Endothelial cell of umbilical vein (primary cell): ENCODE data around the gene FAM131B. TPM values are rescaled to one million over a fixed set of nuclear protein-coding genes. Genes with fewer than 3 reads are reported as not detected.

Experiments used
- BruUV-seq: library from RNA; stranded (reverse); fragments of 400-500 nt; replicated peaks from 2 replicates; lab custom pipeline; 2021; lab: Mats Ljungman, UMichigan
- CTCF ChIA-PET: fragments of 300-600, 350-600 bp; sonication (Branson Sonifier 250); formaldehyde crosslinking; loops from one replicate; lab custom pipeline; 2021; ENCODE audit warnings: antibody characterized with exemption, inconsistent platforms; lab: Charles Lee
- POLR2A ChIA-PET: fragments of 300-600, 350-600 bp; sonication (Branson Sonifier 250); formaldehyde crosslinking; loops from one replicate; lab custom pipeline; 2021; ENCODE audit warnings: antibody characterized with exemption, inconsistent platforms; lab: Charles Lee
- DNase-seq: peaks from one replicate; pipeline ENCODE4 v3.0.0-alpha.2; 2011; ENCODE audit warnings: low read depth, low spot score
- FAIRE-seq: peaks from 2 replicates; lab custom pipeline; 2011; peaks lifted over from hg19 to GRCh38; lab: Jason Lieb, UNC
- H2AFZ ChIP-seq: 2 replicates; pipeline ENCODE4 v1.6.0; 2012; ENCODE audit warnings: low read depth, low read length, control low read depth, inconsistent platforms
- H3K27ac ChIP-seq: 2 replicates; pipeline ENCODE4 v1.5.1; 2011; ENCODE audit warnings: low read depth, mild to moderate bottlenecking, control low read depth, low read length, moderate library complexity; ENCODE audit not compliant: insufficient read depth
- H3K27me3 ChIP-seq, 2 experiments: 2 replicates each; pipeline versions ENCODE4 v1.6.0 to v1.6.1; 2011; ENCODE audit warnings: low read length in 2 of 2, mixed read lengths in 1 of 2; ENCODE audit not compliant: control insufficient read depth in 2 of 2, insufficient read depth in 2 of 2
- H3K36me3 ChIP-seq, 2 experiments: 2 replicates in 1 of 2; 3 replicates in 1 of 2; pipeline ENCODE4 v1.5.1; 2011; ENCODE audit warnings: low read length in 2 of 2, mild to moderate bottlenecking in 1 of 2, moderate library complexity in 1 of 2; ENCODE audit not compliant: control insufficient read depth in 2 of 2, insufficient read depth in 2 of 2; ENCODE audit errors: extremely low read depth in 1 of 2
- H3K4me1 ChIP-seq: 3 replicates; pipeline ENCODE4 v1.5.1; 2011; ENCODE audit warnings: mild to moderate bottlenecking, low read length; ENCODE audit not compliant: control insufficient read depth, insufficient read depth; ENCODE audit errors: extremely low read depth
- H3K4me2 ChIP-seq: 2 replicates; pipeline ENCODE4 v1.6.1; 2011; ENCODE audit warnings: low read length, control low read depth, mixed read lengths; ENCODE audit not compliant: insufficient read depth
- H3K4me3 ChIP-seq, 3 experiments: fragments of 200-600 bp in 1 of 3; sonication (generic), shearing (Covaris generic) in 1 of 3; replicated peaks in 1 of 3; 2 replicates each; pipeline ENCODE4 v1.5.1; 2011 to 2016; ENCODE audit warnings: control low read depth in 3 of 3, low read length in 3 of 3, mild to moderate bottlenecking in 2 of 3, inconsistent platforms in 1 of 3, low read depth in 1 of 3, moderate library complexity in 1 of 3; ENCODE audit not compliant: insufficient read depth in 1 of 3
- H3K79me2 ChIP-seq: 2 replicates; pipeline ENCODE4 v1.6.0; 2012; ENCODE audit warnings: low read length, inconsistent platforms; ENCODE audit not compliant: control insufficient read depth, insufficient read depth
- H3K9ac ChIP-seq: replicated peaks from 2 replicates; pipeline ENCODE3; 2011; ENCODE audit warnings: low read length, control low read depth; ENCODE audit not compliant: insufficient read depth; ENCODE audit errors: extremely low read depth
- H3K9me1 ChIP-seq: replicated peaks from 3 replicates; pipeline ENCODE4 v1.6.0; 2011; ENCODE audit warnings: mild to moderate bottlenecking, low read length; ENCODE audit not compliant: control insufficient read depth, insufficient read depth; ENCODE audit errors: extremely low read depth
- H3K9me3 ChIP-seq: replicated peaks from 2 replicates; pipeline ENCODE4 v1.5.1; 2012; ENCODE audit warnings: low read length, inconsistent platforms; ENCODE audit not compliant: control insufficient read depth, insufficient read depth
- H4K20me1 ChIP-seq: replicated peaks from 2 replicates; pipeline ENCODE3; 2011; ENCODE audit warnings: mild to moderate bottlenecking, low read length; ENCODE audit not compliant: control insufficient read depth, insufficient read depth; ENCODE audit errors: extremely low read depth
- FOS ChIP-seq: IDR thresholded peaks from 2 replicates; pipeline ENCODE4 v1.6.1; 2011; ENCODE audit warnings: mild to moderate bottlenecking, low read length, moderate library complexity, borderline replicate concordance; ENCODE audit not compliant: insufficient read depth
- GATA2 ChIP-seq: IDR thresholded peaks from 2 replicates; pipeline ENCODE4 v1.7.0; 2011; ENCODE audit warnings: low read depth, mild to moderate bottlenecking, moderate library complexity, mixed read lengths, low read length; ENCODE audit not compliant: insufficient read length, insufficient read depth
- JUN ChIP-seq: IDR thresholded peaks from 2 replicates; pipeline ENCODE4 v1.6.1; 2011; ENCODE audit warnings: borderline replicate concordance, low read depth; ENCODE audit not compliant: insufficient read length, insufficient read depth
- MAX ChIP-seq: IDR thresholded peaks from 2 replicates; pipeline ENCODE4 v1.6.1; 2011; ENCODE audit not compliant: insufficient read depth, insufficient read length
- MYC ChIP-seq: IDR thresholded peaks from one replicate; pipeline ENCODE4 v1.6.1; 2011; ENCODE audit warnings: mild to moderate bottlenecking, low read depth, low read length
- POLR2A ChIP-seq: IDR thresholded peaks from 2 replicates; pipeline ENCODE4 v1.6.1; 2012; ENCODE audit warnings: low read depth, mild to moderate bottlenecking, control low read depth, low read length
- POLR2AphosphoS5 ChIP-seq: IDR thresholded peaks from 2 replicates; pipeline ENCODE4 v1.6.1; 2012; ENCODE audit warnings: low read depth, mild to moderate bottlenecking, control low read depth, low read length, moderate library complexity; ENCODE audit not compliant: insufficient read depth
- dilution Hi-C: fragments of 300-500 bp; cut with MboI; formaldehyde crosslinking; loops from one replicate; pipeline ENCODE4 v1.15.0; 2019; ENCODE audit warnings: low sequenced_read_pairs; ENCODE audit not compliant: extremely low pct_ligation_motif_present
- intact Hi-C: fragments of 100-400 bp; cut with micrococcal nuclease; formaldehyde crosslinking; loops from one replicate; pipeline ENCODE4 v1.10.0; 2022
- polyA plus RNA-seq, 4 experiments: library from polyadenylated mRNA; depleted of rRNA in 3 of 4; stranded (reverse) in 3 of 4; unstranded in 1 of 4; fragments of >200 nt; gene quantifications; 2 replicates each; pipeline versions ENCODE4 v1.2.1 to v1.2.3, GENCODE V29; 2011 to 2012; ENCODE audit warnings: missing spikeins in 1 of 4
- total RNA-seq: library from RNA; stranded (reverse); gene quantifications from 2 replicates; pipeline ENCODE4 v1.2.3, GENCODE V29; 2021
- TF ChIP-seq, protein P1 (sequence below), 2 donors: IDR thresholded peaks; 1 replicate in 1 of 2; 2 replicates in 1 of 2; pipeline ENCODE4 v1.5.1; 2011; ENCODE audit warnings: low read length in 2 of 2, mild to moderate bottlenecking in 2 of 2, moderate library complexity in 2 of 2, control low read depth in 1 of 2, inconsistent platforms in 1 of 2, low read depth in 1 of 2; ENCODE audit not compliant: insufficient read depth in 1 of 2; ENCODE audit errors: extremely low read depth in 1 of 2

The FAM131B gene
- total and polyA plus RNA-seq, 2 donors (not counting 3 experiments of a cell fraction or from before 2014, with no cell fraction given): 1.6 to 1.8 TPM

DNA sequence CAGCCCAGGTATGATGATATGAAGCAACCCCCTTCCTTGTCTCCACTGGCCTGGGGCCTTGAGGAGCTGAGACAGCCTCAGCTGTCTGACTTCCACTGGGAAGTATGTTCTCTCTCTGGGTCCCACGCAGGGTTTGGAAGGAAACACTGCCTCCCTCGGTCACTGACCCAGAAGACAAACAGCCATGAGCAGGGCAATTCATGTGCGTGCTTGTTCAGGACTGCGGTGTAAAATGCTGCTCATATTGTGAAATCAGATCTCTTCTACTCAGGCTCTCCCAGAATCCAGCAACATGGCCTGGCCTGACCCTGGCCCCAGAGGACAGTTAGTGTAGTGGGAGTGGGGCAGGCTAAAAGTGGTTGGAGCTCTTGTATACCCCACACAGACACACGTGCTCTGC lies 43.9 kb downstream of the FAM131B start:
- H3K27ac ChIP-seq: no peak overlapping the region
- H3K4me1 ChIP-seq: no peaks in the 10 kb centered on the region
- no peak overlapping the region for H3K9ac ChIP-seq
- dilution Hi-C loops: no loop called here
- no peak for FAIRE-seq
- ChIA-PET CTCF (interaction anchor here (2.2 kb wide), 1 partner anchor 19 kb away, joined by 6 read pairs; no protein-coding TSS in a partner anchor), POLR2A (no interaction called here)
- H3K36me3 ChIP-seq: no peaks in the 10 kb centered on the region
- H3K4me3 ChIP-seq: no peak overlapping the region
- peaks cover 0 to 1% of the 10 kb centered on the region in 2 experiments for H3K27me3 ChIP-seq
- H3K4me2 ChIP-seq: no peak overlapping the region
- no peaks in the 10 kb centered on the region for H3K9me1 ChIP-seq
- TF ChIP-seq, protein P1, sequence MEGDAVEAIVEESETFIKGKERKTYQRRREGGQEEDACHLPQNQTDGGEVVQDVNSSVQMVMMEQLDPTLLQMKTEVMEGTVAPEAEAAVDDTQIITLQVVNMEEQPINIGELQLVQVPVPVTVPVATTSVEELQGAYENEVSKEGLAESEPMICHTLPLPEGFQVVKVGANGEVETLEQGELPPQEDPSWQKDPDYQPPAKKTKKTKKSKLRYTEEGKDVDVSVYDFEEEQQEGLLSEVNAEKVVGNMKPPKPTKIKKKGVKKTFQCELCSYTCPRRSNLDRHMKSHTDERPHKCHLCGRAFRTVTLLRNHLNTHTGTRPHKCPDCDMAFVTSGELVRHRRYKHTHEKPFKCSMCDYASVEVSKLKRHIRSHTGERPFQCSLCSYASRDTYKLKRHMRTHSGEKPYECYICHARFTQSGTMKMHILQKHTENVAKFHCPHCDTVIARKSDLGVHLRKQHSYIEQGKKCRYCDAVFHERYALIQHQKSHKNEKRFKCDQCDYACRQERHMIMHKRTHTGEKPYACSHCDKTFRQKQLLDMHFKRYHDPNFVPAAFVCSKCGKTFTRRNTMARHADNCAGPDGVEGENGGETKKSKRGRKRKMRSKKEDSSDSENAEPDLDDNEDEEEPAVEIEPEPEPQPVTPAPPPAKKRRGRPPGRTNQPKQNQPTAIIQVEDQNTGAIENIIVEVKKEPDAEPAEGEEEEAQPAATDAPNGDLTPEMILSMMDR (IDR thresholded peaks at IDR 0.05; ENCODE audit: extremely low read depth in 1 of 2, insufficient read depth in 1 of 2, low read depth in 1 of 2, low read length in 2 of 2): no peak
- TF ChIP-seq POLR2AphosphoS5: no peak
- no peak for TF ChIP-seq MAX
- TF ChIP-seq FOS: no peak
- no peak for TF ChIP-seq POLR2A
- no peak for TF ChIP-seq JUN
- TF ChIP-seq GATA2: no peak
- TF ChIP-seq MYC: no peak
- no peak overlapping the region for H2AFZ ChIP-seq
- no peak for DNase-seq
- no peaks in the 10 kb centered on the region for H3K9me3 ChIP-seq
- intact Hi-C loops: no loop called here
- no TSS peak for BruUV-seq
- H4K20me1 ChIP-seq: no peaks in the 10 kb centered on the region
- H3K79me2 ChIP-seq: no peaks in the 10 kb centered on the region
